Measurements from ENCODE around the gene B3GAT1. TPM values are rescaled to one million over a fixed set of nuclear protein-coding genes. Genes with fewer than 3 reads are reported as not detected.

The B3GAT1 gene
- total RNA-seq, 2 experiments from 2014 or later, result 0.14 to 0.22 TPM

DNA sequence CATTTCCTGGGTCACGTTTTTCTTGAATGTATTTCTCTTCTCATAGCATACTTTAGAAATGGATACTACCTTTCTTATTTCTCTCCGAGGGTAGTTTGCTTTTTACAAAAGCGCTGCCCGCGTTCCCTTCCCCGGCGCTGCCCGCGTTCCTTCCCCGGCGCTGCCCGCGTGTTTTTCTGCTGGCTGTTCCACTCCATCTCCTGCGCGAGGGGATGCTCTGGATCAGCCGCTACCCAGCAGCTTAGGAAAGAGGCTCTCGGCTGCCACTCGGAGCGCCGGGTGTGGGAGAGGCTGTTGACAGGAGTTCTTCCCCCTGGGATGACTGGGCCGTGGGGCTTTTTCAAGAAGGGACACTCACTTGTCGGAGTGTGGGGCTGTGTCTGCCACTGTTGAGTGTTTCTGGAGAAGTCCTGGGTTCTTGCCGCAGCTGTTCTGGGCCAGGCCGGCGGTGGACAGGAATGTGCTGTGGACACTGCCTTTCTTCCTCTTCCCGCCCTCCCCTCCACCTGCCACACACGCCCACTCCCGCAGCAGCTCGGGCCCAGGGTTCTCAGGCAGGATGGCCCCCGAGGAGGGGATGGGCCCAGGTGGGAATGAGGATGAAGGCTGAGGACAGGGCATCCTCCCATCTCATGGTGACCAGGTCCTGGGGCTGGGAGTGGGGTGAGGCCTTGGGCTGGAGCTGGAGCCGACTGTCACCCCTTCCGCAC is 49.7 kb downstream of the B3GAT1 start:
- ChIA-PET CTCF (no interaction called here), POLR2A (no interaction called here)

DNA sequence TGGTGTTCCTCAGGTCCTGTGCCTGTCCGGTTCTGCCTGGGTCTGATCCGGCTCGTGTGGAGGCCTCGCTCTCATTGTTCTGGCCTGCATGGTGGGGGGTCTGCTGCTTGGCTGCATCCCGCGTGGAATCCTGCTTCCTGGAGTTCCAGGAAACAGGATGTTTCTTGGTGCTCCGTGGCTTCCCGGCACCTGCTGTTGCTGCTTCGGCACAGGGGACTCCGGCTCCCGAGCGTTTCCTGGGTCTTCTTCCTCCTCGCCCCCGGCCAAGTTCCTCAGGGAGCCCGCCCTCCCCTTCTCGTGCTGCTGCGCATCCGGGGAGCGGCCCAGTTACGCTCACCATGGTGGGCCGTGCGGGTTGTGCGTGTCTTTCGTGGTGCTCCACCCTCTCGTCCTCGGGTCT is 50.4 kb downstream of the B3GAT1 start:
- no peak overlapping the region for H3K27ac Mint-ChIP-seq
- H3K27me3 Mint-ChIP-seq, result peaks cover 15% of the 10 kb centered on the region
- peaks cover 9% of the 10 kb centered on the region for H3K4me1 ChIP-seq (ENCODE audit: insufficient read depth, low read length)
- peaks cover 11% of the 10 kb centered on the region for H3K4me1 Mint-ChIP-seq (ENCODE audit: low read depth)
- DNase-seq, result peak in 1 of 14 experiments; percentile 7
- H3K36me3 Mint-ChIP-seq (ENCODE audit: low read depth), result no peaks in the 10 kb centered on the region
- H3K9me3 Mint-ChIP-seq, result no peaks in the 10 kb centered on the region
- TF ChIP-seq CTCF (IDR thresholded peaks at IDR 0.05), result no peak
- H3K27me3 ChIP-seq (ENCODE audit: control insufficient read depth in 1 of 2, insufficient read depth in 2 of 2, low read length in 2 of 2), result no peaks in the 10 kb centered on the region
- CTCF ChIA-PET, result no interaction called here
- H3K9me3 ChIP-seq (ENCODE audit: control insufficient read depth in 1 of 2, insufficient read depth in 1 of 2, low read length in 2 of 2), result peaks cover 0 to 5% of the 10 kb centered on the region in 2 experiments
- intact Hi-C loops (cut with DNase I, micrococcal nuclease), result no loop called here
- POLR2A ChIA-PET, result no interaction called here
- no peak overlapping the region for H3K4me3 ChIP-seq (ENCODE audit: low read length)
- H3K27ac ChIP-seq (ENCODE audit: low read depth in 1 of 2, low read length in 2 of 2), result no peak overlapping the region
- no peaks in the 10 kb centered on the region for H3K36me3 ChIP-seq (ENCODE audit: insufficient read depth, low read length)
- peak overlapping the region; percentile 3 for H3K4me3 Mint-ChIP-seq
- no peak for ATAC-seq (ENCODE audit: poor library complexity)

More for the DNA sequence above, 49.7 kb downstream of the B3GAT1 start:
- Histone ChIP-seq H3K4me3 (ENCODE audit: low read length) (no peak overlapping the region), H3K4me1 (ENCODE audit: insufficient read depth, low read length) (peaks cover 9% of the 10 kb centered on the region), H3K9me3 (ENCODE audit: control insufficient read depth in 1 of 2, insufficient read depth in 1 of 2, low read length in 2 of 2) (peaks cover 0 to 5% of the 10 kb centered on the region in 2 experiments), H3K27ac (ENCODE audit: low read depth in 1 of 2, low read length in 2 of 2) (no peak overlapping the region), H3K27me3 (ENCODE audit: control insufficient read depth in 1 of 2, insufficient read depth in 2 of 2, low read length in 2 of 2) (no peaks in the 10 kb centered on the region), H3K36me3 (ENCODE audit: insufficient read depth, low read length) (no peaks in the 10 kb centered on the region)
- H3K4me3 Mint-ChIP-seq, result peak overlapping the region; percentile 3
- peaks cover 11% of the 10 kb centered on the region for H3K4me1 Mint-ChIP-seq (ENCODE audit: low read depth)
- ATAC-seq (ENCODE audit: poor library complexity) (no peak), DNase-seq (peak in 1 of 14 experiments; percentile 6)
- no peaks in the 10 kb centered on the region for H3K36me3 Mint-ChIP-seq (ENCODE audit: low read depth)
- H3K27ac Mint-ChIP-seq, result no peak overlapping the region
- intact Hi-C loops (cut with DNase I, micrococcal nuclease), result no loop called here
- H3K9me3 Mint-ChIP-seq, result no peaks in the 10 kb centered on the region
- TF ChIP-seq CTCF (IDR thresholded peaks at IDR 0.05), result no peak
- peaks cover 15% of the 10 kb centered on the region for H3K27me3 Mint-ChIP-seq

DNA sequence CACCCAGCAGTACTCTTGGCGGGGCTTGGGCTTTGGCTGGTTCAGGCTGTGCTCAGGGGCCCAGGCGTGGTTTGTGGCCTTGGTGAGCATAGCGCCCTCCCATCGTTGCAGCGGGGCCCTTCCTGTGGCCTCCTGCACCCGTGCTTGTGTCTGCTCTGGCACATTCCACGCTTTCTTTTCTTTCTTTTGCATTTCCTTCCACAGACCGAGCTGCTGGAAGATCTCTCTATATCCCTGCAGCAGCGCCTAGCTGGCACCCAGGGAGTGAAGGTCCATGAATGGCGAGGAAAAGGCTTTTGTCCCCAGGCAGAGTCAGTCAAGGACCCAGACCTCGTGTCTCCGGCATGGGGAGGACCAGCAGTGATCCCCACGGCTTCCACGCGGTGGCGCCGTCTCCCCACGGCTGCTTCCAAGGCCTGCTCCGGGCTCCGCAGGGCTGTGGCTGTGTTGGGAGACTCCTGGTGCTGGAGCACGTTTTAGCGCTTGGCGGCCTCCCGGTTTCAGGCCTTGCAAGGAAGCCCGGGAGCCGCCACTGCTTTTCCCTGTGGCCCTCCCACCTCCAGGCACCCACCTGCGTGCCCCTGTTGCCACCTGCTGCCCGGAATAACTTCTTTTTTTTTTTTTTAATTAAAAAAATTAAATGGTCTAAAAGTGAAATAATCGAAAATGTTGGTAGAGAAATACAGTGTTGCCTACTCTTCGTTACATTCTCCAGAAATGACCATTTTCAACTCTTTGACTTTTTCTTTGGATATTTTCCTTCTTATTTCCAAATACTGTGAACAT is 51.8 kb downstream of the B3GAT1 start:
- Histone ChIP-seq H3K36me3 (ENCODE audit: insufficient read depth, low read length) (no peaks in the 10 kb centered on the region), H3K4me3 (ENCODE audit: low read length) (no peak overlapping the region), H3K4me1 (ENCODE audit: insufficient read depth, low read length) (peaks cover 9% of the 10 kb centered on the region), H3K27ac (ENCODE audit: low read depth in 1 of 2, low read length in 2 of 2) (no peak overlapping the region), H3K9me3 (ENCODE audit: control insufficient read depth in 1 of 2, insufficient read depth in 1 of 2, low read length in 2 of 2) (peaks cover 0 to 5% of the 10 kb centered on the region in 2 experiments), H3K27me3 (ENCODE audit: control insufficient read depth in 1 of 2, insufficient read depth in 2 of 2, low read length in 2 of 2) (no peaks in the 10 kb centered on the region)
- peaks cover 15% of the 10 kb centered on the region for H3K27me3 Mint-ChIP-seq
- ATAC-seq (ENCODE audit: poor library complexity) (peak; percentile 97), DNase-seq (peak; percentile 36 to 77 (median 63))
- no peak overlapping the region for H3K27ac Mint-ChIP-seq
- H3K9me3 Mint-ChIP-seq, result no peaks in the 10 kb centered on the region
- H3K4me3 Mint-ChIP-seq, result no peak overlapping the region
- CTCF ChIA-PET, result no interaction called here
- peaks cover 11% of the 10 kb centered on the region for H3K4me1 Mint-ChIP-seq (ENCODE audit: low read depth)
- intact Hi-C loops (cut with DNase I, micrococcal nuclease), result no loop called here
- no peaks in the 10 kb centered on the region for H3K36me3 Mint-ChIP-seq (ENCODE audit: low read depth)
- peak; percentile 80 for TF ChIP-seq CTCF (IDR thresholded peaks at IDR 0.05)
- POLR2A ChIA-PET, result no interaction called here
